A549 (cell line): ENCODE results near the gene ELK1. TPM values are rescaled to one million over a fixed set of nuclear protein-coding genes. Genes with fewer than 3 reads are reported as not detected.

Source experiments
- ATAC-seq, 2 experiments: fragments of 200-7000 bp in 1 of 2; fragments of >200 bp in 1 of 2; cut with Nextera tagmentation in 1 of 2; cut with Tn5 transposase in 1 of 2; 3 replicates each; pipeline versions ENCODE4 v1.8.0 to v1.9.1; 2018 to 2020; ENCODE audit warnings: mild to moderate bottlenecking in 1 of 2, moderate library complexity in 1 of 2
- CTCF ChIA-PET: fragments of 300-600 bp; sonication (Branson Sonifier 250); formaldehyde crosslinking; extraction: SDS; loops from one replicate; lab custom pipeline; 2021; ENCODE audit warnings: antibody characterized with exemption, inconsistent platforms; lab: Yijun Ruan, JAX
- POLR2A ChIA-PET: fragments of 350-600 bp; formaldehyde crosslinking; extraction: SDS; loops from one replicate; lab custom pipeline; 2021; ENCODE audit warnings: antibody characterized with exemption, inconsistent platforms; lab: Yijun Ruan, JAX
- DNase-seq, 2 experiments: peaks; one replicate each; pipeline versions ENCODE4 v3.0.0 to v3.0.0-alpha.2; 2011 to 2016; ENCODE audit warnings: low read depth in 1 of 2, low spot score in 1 of 2
- FAIRE-seq: peaks from 2 replicates; lab custom pipeline; 2011; peaks lifted over from hg19 to GRCh38; lab: Jason Lieb, UNC
- H3K27ac ChIP-seq, 2 experiments: fragments of >200 bp; sonication (Bioruptor Twin); formaldehyde crosslinking; 3 replicates each; pipeline ENCODE4 v1.5.1; 2016 to 2017
- H3K4me1 ChIP-seq: fragments of >200 bp; sonication (Bioruptor Twin); formaldehyde crosslinking; 3 replicates; pipeline ENCODE4 v1.6.1; 2016
- H3K4me2 ChIP-seq: fragments of >200 bp; sonication (Bioruptor Twin); formaldehyde crosslinking; 3 replicates; pipeline ENCODE4 v1.6.1; 2016
- H3K4me3 ChIP-seq: fragments of >200 bp; sonication (Bioruptor Twin); formaldehyde crosslinking; 3 replicates; pipeline ENCODE4 v1.5.1; 2016
- H3K9me3 ChIP-seq: fragments of >200 bp; sonication (Bioruptor Twin); formaldehyde crosslinking; 3 replicates; pipeline ENCODE4 v1.6.1; 2016
- BCL3 ChIP-seq: fragments of >200 bp; sonication (Bioruptor Twin); formaldehyde crosslinking; IDR thresholded peaks from 3 replicates; pipeline ENCODE4 v1.6.1; 2016
- RAD21 ChIP-seq, 2 experiments: fragments of >200 bp in 1 of 2; sonication (Bioruptor Twin) in 1 of 2; formaldehyde crosslinking in 1 of 2; IDR thresholded peaks in 1 of 2; conservative IDR thresholded peaks in 1 of 2; 2 replicates in 1 of 2; 3 replicates in 1 of 2; pipeline ENCODE4 v1.6.1; 2012 to 2018; ENCODE audit warnings: inconsistent platforms in 1 of 2
- SMC3 ChIP-seq: fragments of >200 bp; sonication (Bioruptor Twin); formaldehyde crosslinking; IDR thresholded peaks from 3 replicates; pipeline ENCODE4 v1.6.1; 2018; ENCODE audit warnings: inconsistent platforms
- WGBS: methylation state at CpG from one replicate; pipeline ENCODE4 v1.1.6; 2017; ENCODE audit errors: missing lambda C conversion rate; 5-methylcytosine and 5-hydroxymethylcytosine counted together
- polyA plus RNA-seq, 4 experiments: library from polyadenylated mRNA; depleted of rRNA in 3 of 4; stranded (reverse); fragments of >200 nt; fragmentation: RNase III in 1 of 4; extraction: RNeasy Plus Mini Kit Qiagen cat#74134 plus additional on column Dnase treatment in 1 of 4; gene quantifications; 2 replicates in 3 of 4; 3 replicates in 1 of 4; pipeline ENCODE4 v1.2.3, GENCODE V29; 2011 to 2017
- TF ChIP-seq, protein P1 (sequence below): IDR thresholded peaks from 2 replicates; pipeline ENCODE4 v1.6.1; 2012; ENCODE audit warnings: low read depth, borderline replicate concordance
- TF ChIP-seq, protein P2 (sequence below): fragments of >200 bp; sonication (Bioruptor Twin); formaldehyde crosslinking; IDR thresholded peaks from 3 replicates; pipeline ENCODE4 v1.5.1; 2016
- TF ChIP-seq, protein P3 (sequence below): IDR thresholded peaks from 2 replicates; pipeline ENCODE4 v1.6.1; 2012
- TF ChIP-seq, protein P4 (sequence below): IDR thresholded peaks from 2 replicates; pipeline ENCODE4 v1.6.1; 2012

ELK1 gene
- polyA plus RNA-seq, 2 of the 4 experiments (the other 2 are of a cell fraction): 14.6 to 23.5 TPM

DNA sequence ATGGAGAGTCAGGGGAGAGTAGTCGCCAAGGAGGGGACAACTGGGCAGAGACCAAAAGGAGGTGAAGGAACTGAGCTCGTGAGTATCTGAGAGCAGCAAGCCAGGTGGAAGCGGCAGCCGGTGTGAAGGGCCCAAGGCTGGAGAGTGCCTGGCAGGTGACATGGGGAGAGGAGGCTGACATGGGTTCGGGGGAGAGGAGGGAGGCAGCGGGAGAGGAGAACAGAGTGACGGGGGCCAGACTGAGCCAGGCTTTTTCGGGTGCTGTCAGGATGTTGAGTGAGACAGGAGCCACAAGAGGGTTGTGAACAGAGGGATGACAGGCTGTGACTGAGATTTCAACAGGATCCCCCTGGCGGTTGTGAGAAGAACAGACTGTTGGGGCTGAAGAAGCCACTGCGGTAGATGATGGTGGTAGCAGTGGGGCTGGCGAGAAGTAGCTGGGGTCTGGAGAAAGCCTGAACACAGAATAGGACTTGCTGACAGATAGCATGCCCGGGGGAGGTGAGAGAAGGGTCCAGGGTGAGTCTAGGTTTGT is 5.7 kb downstream of the ELK1 start:
- POLR2A ChIA-PET: interaction anchor here (1.0 kb wide), 1 partner anchor 63 kb away, joined by 3 read pairs; the partner anchor contains the start of gene TIMP1
- FAIRE-seq (no peak), DNase-seq (peak; percentile 57 to 59), ATAC-seq (peak; percentile 94)
- peaks cover 13% of the 10 kb centered on the region for H3K4me1 ChIP-seq
- H3K4me2 ChIP-seq: no peak overlapping the region
- H3K4me3 ChIP-seq: no peak overlapping the region
- TF ChIP-seq SMC3 (peak; percentile 44), RAD21 (conservative IDR thresholded peaks at IDR 0.05 in 1 of 2, IDR thresholded peaks at IDR 0.05 in 1 of 2) (peak; percentile 20 to 37; a peak in 1 of 5 replicates), BCL3 (no peak)
- TF ChIP-seq, protein P1, sequence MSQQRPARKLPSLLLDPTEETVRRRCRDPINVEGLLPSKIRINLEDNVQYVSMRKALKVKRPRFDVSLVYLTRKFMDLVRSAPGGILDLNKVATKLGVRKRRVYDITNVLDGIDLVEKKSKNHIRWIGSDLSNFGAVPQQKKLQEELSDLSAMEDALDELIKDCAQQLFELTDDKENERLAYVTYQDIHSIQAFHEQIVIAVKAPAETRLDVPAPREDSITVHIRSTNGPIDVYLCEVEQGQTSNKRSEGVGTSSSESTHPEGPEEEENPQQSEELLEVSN: no peak
- TF ChIP-seq, protein P2, sequence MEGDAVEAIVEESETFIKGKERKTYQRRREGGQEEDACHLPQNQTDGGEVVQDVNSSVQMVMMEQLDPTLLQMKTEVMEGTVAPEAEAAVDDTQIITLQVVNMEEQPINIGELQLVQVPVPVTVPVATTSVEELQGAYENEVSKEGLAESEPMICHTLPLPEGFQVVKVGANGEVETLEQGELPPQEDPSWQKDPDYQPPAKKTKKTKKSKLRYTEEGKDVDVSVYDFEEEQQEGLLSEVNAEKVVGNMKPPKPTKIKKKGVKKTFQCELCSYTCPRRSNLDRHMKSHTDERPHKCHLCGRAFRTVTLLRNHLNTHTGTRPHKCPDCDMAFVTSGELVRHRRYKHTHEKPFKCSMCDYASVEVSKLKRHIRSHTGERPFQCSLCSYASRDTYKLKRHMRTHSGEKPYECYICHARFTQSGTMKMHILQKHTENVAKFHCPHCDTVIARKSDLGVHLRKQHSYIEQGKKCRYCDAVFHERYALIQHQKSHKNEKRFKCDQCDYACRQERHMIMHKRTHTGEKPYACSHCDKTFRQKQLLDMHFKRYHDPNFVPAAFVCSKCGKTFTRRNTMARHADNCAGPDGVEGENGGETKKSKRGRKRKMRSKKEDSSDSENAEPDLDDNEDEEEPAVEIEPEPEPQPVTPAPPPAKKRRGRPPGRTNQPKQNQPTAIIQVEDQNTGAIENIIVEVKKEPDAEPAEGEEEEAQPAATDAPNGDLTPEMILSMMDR: peak; percentile 29; the same call in 2 of the 3 replicates
- CTCF ChIA-PET: interaction anchor here (0.6 to 3.8 kb wide), 21 partner anchors 10 to 453 kb away, joined by 3 to 19 read pairs (median 3); partner anchors contain the start of gene CFP
- H3K27ac ChIP-seq: no peak overlapping the region
- WGBS: 61% methylated on average over 12 of the region's 12 CpGs
- peaks cover 10% of the 10 kb centered on the region; the same call in 1 of the 3 replicates for H3K9me3 ChIP-seq

- FAIRE-seq (no peak), DNase-seq (peak in 1 of 2 experiments; percentile 26), ATAC-seq (peak; percentile 59 to 73; a peak in 3 of 6 replicates)
- Histone ChIP-seq H3K4me1 (peaks cover 7% of the 10 kb centered on the region), H3K4me3 (no peak overlapping the region), H3K4me2 (no peak overlapping the region), H3K9me3 (peaks cover 10% of the 10 kb centered on the region; the same call in 1 of the 3 replicates), H3K27ac (no peak overlapping the region)
- TF ChIP-seq, protein P2: peak; percentile 22; the same call in 1 of the 3 replicates
- TF ChIP-seq RAD21 (conservative IDR thresholded peaks at IDR 0.05 in 1 of 2, IDR thresholded peaks at IDR 0.05 in 1 of 2): 0 out of 5 replicates have a peak, but pooled peaks have one; percentile 14 to 16
- TF ChIP-seq, protein P3, sequence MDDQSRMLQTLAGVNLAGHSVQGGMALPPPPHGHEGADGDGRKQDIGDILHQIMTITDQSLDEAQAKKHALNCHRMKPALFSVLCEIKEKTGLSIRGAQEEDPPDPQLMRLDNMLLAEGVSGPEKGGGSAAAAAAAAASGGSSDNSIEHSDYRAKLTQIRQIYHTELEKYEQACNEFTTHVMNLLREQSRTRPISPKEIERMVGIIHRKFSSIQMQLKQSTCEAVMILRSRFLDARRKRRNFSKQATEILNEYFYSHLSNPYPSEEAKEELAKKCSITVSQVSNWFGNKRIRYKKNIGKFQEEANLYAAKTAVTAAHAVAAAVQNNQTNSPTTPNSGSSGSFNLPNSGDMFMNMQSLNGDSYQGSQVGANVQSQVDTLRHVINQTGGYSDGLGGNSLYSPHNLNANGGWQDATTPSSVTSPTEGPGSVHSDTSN: no peak
- ChIA-PET CTCF (interaction anchor here (0.6 to 3.8 kb wide), 17 partner anchors 10 to 453 kb away, joined by 3 to 19 read pairs (median 4); partner anchors contain the start of gene CFP), POLR2A (no interaction called here)
- 52% methylated on average over 2 of the region's 2 CpGs for WGBS
These were observed 6.4 kb downstream of the ELK1 start for GRCh38 chrX:47643926-47644325.

GRCh38 chrX:47638816-47639215 is 11.5 kb downstream of the ELK1 start:
- H3K4me3 ChIP-seq: no peak overlapping the region
- TF ChIP-seq, protein P4, sequence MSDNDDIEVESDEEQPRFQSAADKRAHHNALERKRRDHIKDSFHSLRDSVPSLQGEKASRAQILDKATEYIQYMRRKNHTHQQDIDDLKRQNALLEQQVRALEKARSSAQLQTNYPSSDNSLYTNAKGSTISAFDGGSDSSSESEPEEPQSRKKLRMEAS: no peak
- POLR2A ChIA-PET: no interaction called here
- no peaks in the 10 kb centered on the region for H3K4me1 ChIP-seq
- no peak overlapping the region for H3K27ac ChIP-seq
- CTCF ChIA-PET: no interaction called here
- ATAC-seq (no peak), DNase-seq (no peak), FAIRE-seq (no peak)
- WGBS: 95% methylated on average over 10 of the region's 14 CpGs
- H3K9me3 ChIP-seq: peaks cover 10% of the 10 kb centered on the region; the same call in 1 of the 3 replicates
- H3K4me2 ChIP-seq: no peak overlapping the region
